ENCODE results near the gene TLX3.

Gene TLX3

GRCh38 chr5:171340042-171340441 lies 31.0 kb downstream of the TLX3 start:
- TF ChIP-seq CTCF (IDR thresholded peaks at IDR 0.05; ENCODE audit: insufficient read depth, low read depth, low read length, missing control alignments), result no peak
- DNase-seq (ENCODE audit: low read depth), result no peak
- H3K4me3 ChIP-seq (ENCODE audit: low read depth, low read length), result no peak overlapping the region

DNA sequence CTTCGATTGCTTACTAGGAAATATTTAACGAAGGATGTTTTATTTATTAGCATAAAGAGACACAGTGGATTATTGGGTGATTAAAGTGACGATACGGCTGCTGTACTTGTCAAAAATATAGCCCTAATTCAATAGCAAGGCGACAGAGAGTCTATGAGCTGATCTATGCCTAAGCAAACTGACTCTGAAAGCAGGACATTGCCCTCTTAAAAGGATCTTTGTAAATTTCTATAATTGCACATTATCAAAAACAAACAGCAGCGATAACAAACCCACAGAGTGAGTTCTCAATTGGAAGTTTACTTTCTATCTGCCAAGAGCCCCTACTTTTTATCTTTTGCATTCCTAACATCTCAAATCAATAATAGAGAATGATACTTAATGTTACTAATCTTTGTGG lies 31.4 kb downstream of the TLX3 start:
- no peak for TF ChIP-seq CTCF (IDR thresholded peaks at IDR 0.05; ENCODE audit: insufficient read depth, low read depth, low read length, missing control alignments)
- no peak overlapping the region for H3K4me3 ChIP-seq (ENCODE audit: low read depth, low read length)
- no peak for DNase-seq (ENCODE audit: low read depth)

GRCh38 chr5:171342362-171343111 lies 33.5 kb downstream of the TLX3 start:
- peak; percentile 65 for DNase-seq (ENCODE audit: low read depth)

GRCh38 chr5:171344936-171345608 lies 36.0 kb downstream of the TLX3 start:
- no peak overlapping the region for H3K4me3 ChIP-seq (ENCODE audit: low read depth, low read length)
- TF ChIP-seq CTCF (IDR thresholded peaks at IDR 0.05; ENCODE audit: insufficient read depth, low read depth, low read length, missing control alignments), result no peak
- DNase-seq (ENCODE audit: low read depth), result no peak

More at GRCh38 chr5:171342362-171343111, 33.5 kb downstream of the TLX3 start:
- no peak overlapping the region for H3K4me3 ChIP-seq (ENCODE audit: low read depth, low read length)
- peak; percentile 62 for TF ChIP-seq CTCF (IDR thresholded peaks at IDR 0.05; ENCODE audit: insufficient read depth, low read depth, low read length, missing control alignments)

- no peak for TF ChIP-seq CTCF (IDR thresholded peaks at IDR 0.05; ENCODE audit: insufficient read depth, low read depth, low read length, missing control alignments)
- no peak for DNase-seq (ENCODE audit: low read depth)
These were observed 42.6 kb downstream of the TLX3 start for GRCh38 chr5:171351536-171352073.

GRCh38 chr5:171355302-171355724 lies 46.3 kb downstream of the TLX3 start:
- TF ChIP-seq CTCF (IDR thresholded peaks at IDR 0.05; ENCODE audit: insufficient read depth, low read depth, low read length, missing control alignments), result no peak
- peak overlapping the region; percentile 27 for H3K4me3 ChIP-seq (ENCODE audit: low read depth, low read length)
- peak; percentile 78 for DNase-seq (ENCODE audit: low read depth)

More at GRCh38 chr5:171351536-171352073, 42.6 kb downstream of the TLX3 start:
- H3K4me3 ChIP-seq (ENCODE audit: low read depth, low read length), result no peak overlapping the region

Measured in GM12865 (cell line).